NCI-H146 treated with DMSO at 0.1 percent for 48 hours (cell line): ENCODE measurements around the gene RAB35.

ENCODE experiments used
- DNase-seq: peaks from one replicate; lab custom pipeline; 2025; ENCODE audit not compliant: unreplicated experiment; lab: John Stamatoyannopoulos, UW

RAB35 gene

DNA sequence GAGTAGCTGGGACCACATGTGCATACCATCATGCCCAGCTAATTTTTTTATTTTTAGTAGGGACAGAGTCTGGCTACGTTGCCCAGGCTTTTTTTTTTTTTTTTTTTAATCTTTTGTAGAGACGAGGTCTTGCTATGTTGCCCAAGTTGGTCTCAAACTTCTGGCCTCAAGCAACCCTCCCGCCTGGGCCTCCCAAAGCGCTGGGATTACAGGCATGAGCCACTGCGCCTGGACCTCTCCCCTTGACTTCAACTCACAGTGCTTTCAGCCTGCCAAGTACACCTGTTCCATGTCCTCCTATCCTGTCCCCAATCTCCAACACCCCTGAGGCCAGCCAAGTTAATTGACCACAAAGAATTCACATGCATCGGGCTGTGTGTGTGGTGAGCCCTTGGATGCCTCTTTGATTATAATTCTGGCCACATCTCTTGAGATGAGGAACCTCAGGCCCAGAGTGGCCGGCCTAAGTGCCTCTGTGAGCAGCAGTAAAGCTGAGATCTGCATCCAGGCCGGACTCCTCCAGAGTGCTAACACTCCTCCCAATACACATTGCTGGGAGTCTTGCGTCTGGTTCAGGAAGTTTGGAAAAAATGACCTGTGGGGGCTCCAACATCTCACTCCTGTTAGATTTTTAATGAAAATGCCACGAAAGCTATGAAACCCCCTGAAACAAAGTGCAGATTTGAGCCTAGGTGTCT, 6.8 kb downstream of the RAB35 start:
- no peak for DNase-seq

- DNase-seq = no peak
Measured at GRCh38 chr12:120106151-120106550, 10.4 kb downstream of the RAB35 start.

- no peak for DNase-seq
Measured at GRCh38 chr12:120103371-120103770, 13.2 kb downstream of the RAB35 start.

GRCh38 chr12:120103044-120103338, 13.6 kb downstream of the RAB35 start:
- DNase-seq = no peak

DNA sequence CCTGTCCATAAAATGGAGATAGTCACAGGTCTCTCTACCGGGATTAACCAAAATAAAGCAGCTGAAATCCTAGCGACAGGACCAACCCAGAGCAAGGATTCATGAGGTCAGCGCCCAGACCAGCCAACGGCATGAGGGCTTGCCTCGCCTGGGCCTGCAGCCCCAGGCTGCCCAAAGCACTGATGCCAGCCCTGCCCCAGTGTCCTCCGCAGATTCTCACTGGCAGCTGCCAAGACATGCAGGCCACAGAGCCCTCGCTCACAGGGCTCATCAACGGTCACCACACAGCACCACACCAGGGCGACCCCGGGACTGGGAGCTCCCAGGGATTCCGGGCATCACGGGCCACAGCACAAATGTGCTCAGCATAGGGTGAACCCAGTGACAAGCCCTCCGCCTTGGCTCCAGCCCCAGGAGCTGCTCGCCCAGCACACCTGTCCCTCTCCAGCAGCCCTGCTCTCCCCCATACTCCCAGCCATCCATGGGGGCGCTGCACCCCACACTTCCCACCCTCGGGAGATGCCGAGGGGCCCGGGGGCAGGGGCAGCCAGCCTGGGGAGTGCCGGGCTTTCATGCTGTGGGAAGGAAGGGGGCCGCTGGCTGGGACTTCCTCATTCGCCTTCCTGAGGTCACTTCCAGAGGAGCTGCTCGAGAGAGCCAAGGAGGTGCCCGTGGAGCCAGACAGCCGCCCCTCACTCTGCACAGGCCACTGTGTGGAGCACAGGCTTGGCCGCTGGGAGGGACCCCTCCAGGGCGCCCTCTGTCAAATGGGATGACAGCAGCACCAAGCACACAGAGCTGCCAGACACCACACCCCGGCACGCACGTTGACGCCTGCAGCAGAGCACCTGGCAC, 14.1 kb downstream of the RAB35 start:
- no peak for DNase-seq

GRCh38 chr12:120101617-120102016, 14.9 kb downstream of the RAB35 start:
- DNase-seq = no peak

DNA sequence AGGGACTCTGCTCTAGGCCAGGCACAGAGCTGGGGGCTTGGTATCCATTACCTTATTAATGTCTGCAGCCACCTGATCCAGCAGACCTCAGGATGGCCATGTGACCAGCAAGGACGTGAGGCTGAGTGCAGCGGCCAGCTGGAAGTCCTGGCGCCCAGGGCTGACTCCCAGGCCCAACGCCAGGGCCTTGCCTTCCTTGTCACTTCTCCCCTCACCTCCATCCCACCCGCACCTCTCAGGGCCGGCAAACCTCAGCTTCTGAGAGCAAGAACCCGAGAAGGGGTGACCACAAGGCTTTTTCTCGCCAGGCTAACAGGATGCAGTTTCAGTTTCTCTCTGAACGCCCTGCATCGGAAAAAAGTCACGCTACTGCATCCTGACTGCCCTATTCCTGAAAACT, 15.4 kb downstream of the RAB35 start:
- DNase-seq = no peak

DNA sequence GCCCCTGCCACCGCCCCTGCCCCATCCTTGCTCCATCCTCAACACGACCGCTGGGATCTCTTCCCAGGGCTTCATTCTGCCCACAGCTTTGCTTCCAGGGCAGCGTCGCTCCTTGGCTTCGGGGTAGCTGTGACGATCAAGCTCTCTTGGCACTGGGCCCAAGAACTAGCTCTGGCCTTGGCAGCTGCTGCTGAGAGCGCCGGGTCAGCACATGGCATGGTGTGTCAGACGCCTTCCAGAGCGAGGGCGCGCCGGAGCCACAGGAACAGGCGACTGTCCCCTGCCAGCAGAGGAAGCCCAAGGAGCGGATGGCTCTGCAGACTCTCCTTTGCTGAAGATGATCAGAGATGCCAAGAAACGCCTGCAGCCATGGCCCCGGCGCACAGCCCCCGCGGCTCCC, 15.9 kb downstream of the RAB35 start:
- DNase-seq = no peak

- DNase-seq = no peak
Measured at GRCh38 chr12:120099738-120100137, 16.8 kb downstream of the RAB35 start.

DNA sequence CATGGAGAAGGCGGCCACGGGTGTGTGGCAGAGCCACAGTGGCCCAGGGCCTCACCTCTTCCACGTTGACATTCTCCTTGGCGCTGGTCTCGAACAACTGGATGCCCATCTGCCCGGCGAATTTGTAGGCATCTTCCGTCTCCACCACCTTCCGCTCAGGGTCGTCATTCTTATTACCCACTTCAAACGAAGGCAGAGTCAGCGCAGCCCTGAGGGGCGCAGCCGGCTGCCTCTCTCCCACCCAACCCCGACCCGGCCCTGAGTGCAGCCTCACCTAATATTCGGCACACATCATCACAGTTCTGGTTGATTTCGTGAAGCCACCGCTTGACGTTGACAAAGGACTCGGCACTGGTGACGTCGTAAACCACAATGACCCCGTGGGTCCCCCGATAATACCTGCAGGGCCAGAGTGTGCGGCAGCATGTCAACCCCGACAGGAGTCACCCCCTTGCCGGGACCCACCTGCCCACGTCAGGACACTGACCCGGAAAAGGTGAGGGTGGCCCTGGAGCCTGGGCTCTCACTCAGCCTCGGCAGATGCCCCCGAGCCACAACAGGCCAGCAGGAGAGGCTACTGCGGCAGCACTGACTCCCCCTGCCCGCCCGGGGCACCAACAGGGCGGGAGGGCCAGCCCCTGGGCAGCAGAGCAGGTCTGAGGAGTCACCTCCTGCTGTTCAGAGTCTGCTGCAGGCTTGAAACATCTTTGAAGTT, 17.6 kb downstream of the RAB35 start:
- no peak for DNase-seq

DNA sequence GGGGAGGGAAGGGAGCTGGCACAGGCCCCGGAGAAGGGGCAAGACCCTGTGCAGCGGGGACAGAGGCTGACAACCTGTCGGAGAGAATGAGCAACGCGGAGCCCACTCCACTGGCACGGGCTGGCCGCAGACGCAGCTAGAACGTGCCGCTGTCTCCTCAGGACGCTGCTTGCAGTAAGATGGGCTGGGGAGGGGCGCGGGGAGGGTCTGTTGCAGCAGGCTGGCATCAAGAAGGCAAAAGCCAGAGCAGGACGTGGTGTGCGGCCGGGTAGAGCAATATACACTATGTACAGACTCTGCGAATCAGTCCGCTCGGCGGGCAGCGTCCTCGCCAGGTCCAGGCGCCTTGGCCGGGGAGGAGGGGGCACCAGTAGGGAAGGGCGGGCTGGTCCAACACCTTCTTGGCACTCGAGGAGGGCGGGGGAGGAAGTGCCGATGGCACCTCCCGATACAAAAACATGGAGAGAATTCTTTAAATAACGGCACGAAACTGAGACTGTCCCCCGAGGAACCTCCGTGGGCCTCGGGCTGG, 19.8 kb downstream of the RAB35 start:
- no peak for DNase-seq

- DNase-seq = no peak
Measured at GRCh38 chr12:120095736-120096135, 20.8 kb downstream of the RAB35 start.

GRCh38 chr12:120095331-120095730, 21.2 kb downstream of the RAB35 start:
- no peak for DNase-seq

DNA sequence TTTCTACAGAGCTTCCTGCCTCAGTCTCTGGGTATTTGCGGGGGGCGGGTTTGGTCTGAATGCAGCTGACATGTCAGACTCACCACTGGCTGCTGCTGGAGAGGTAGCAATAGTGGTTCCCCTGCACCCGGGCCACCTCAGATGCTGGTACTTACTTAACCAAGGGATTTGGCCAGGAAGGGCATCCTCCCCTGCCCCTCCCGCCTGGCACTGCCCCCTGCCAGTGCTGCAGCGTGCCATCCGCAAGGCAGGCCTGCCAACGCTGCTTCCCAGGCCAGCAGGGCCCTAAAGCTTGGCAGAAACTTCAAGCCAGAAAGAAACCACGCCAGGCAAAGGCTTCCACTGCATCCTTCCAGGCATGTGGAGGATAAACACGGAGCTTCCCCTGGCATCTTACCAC, 22.1 kb downstream of the RAB35 start:
- no peak for DNase-seq

DNA sequence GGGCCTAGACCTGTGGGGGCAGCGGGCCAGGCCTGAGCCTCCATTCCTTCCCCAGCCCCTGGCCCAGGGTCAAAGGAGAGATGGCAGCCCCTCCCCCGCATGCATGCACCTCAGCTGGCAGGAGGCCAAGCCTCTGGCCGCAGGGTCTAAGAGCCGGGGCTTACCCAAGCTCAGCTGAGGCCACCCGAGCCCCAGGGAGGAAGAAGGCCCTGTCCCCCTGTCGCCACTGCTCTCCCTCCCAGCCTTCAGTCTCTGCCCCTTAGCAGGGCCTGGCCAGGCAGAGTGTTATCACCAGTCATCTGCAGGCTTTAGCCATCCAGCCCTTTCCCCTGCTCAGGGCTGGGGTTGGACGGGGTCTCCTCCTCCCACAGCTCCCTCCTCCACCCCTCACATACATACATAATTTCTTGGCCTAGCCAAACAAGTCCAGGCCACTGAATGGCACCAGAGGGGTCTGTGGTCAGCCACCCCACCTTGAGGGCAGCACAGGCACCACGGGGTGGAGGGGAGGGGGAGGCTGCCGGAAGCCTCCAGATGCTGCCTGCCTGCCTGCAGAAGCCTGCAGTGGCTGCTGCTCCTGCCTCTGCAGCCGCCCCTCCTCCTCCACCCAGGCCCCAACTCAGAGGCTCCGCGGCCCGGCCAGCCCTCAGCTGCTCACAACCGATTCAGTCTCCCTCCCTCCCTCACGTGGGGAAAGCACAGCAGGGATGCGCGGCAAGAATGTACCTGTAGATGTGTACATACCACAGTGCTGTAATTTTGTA, 22.8 kb downstream of the RAB35 start:
- no peak for DNase-seq

GRCh38 chr12:120093336-120093591, 23.3 kb downstream of the RAB35 start:
- no peak for DNase-seq

DNA sequence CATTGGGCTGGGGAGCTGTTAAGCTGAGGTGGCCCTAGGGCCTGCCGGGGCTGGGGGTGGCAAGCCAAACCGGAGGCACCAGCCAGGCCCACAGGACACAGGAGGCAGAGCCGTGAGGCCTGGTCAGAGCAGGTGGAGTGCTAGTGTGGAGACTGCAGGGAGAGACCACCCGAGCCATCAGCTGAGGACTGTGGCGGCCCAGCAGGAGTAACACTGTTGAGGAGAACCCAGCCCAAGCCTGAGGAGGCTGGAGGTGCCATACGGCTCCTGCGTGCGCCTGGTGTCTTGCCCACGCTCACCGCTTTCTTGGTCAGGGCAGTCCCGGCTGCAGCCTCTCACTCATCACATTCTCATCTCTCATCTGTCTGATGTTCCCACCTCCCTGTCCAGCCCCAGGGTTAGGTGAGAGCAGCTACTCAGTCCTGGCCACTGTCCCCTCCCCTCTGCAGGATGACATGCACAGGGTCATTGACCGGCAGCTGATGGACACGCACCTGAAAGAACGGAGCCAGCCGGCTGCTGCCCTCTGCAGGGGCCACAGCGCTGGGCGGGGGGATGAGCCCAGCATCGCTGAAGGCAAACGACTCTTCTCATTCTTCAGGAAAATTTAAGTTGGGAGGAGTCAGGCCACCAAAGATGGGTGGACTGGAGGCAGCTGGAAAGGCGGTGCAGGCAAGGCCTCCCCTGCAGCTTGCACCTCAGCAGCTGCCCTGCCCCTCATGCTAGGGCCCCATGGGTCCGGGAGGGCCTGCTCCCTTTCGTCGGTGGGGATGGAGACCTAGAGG, 23.8 kb downstream of the RAB35 start:
- DNase-seq = no peak

- no peak for DNase-seq
Measured at GRCh38 chr12:120091371-120092090, 25.0 kb downstream of the RAB35 start.

DNA sequence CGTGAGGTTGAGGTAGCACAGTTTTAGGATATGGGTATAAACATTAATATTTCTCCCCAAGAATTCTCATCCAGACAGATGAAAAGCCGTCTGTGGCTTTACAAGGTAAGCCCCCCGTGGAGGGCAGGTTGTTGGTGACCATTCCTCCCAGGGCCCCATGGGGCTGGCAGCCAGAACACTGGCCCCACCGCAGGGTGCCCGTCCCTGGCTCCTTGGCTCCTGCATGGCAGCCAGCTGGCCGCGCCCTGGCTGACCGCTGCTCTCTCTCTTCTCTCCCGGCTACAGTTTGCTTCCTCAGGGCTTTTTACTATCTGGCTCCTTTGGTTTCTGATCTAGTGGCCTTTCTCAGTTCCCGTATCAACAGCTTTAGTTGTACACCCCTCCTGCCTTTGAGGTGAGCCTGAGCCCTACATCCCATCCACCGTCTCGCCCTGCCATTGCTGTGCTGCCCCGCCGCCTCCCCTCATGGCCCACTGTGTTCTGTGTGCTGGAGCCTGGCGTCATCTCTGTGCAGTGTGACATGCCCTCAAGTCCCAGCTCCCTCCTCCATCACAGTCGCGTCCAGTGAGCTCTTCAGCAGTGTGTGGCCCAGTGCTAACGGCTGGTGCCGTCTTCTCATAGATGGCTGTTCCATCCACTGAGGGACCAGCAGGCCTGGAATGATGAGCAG, 25.8 kb downstream of the RAB35 start:
- no peak for DNase-seq
